GM21723 (cell line): Measurements from ENCODE around the gene ACTR8.
"Not testable (repeated sequence)": the region's sequence is repeated elsewhere in the genome, so short reads cannot be mapped to it uniquely, and the experiment has no call there.

Experiments used
- ATAC-seq: cut with Tn5 transposase; IDR thresholded peaks from one replicate; pipeline ENCODE4 v1.9.1; 2021; ENCODE audit warnings: mild to moderate bottlenecking, moderate library complexity; ENCODE audit not compliant: unreplicated experiment

The ACTR8 gene, protein sequence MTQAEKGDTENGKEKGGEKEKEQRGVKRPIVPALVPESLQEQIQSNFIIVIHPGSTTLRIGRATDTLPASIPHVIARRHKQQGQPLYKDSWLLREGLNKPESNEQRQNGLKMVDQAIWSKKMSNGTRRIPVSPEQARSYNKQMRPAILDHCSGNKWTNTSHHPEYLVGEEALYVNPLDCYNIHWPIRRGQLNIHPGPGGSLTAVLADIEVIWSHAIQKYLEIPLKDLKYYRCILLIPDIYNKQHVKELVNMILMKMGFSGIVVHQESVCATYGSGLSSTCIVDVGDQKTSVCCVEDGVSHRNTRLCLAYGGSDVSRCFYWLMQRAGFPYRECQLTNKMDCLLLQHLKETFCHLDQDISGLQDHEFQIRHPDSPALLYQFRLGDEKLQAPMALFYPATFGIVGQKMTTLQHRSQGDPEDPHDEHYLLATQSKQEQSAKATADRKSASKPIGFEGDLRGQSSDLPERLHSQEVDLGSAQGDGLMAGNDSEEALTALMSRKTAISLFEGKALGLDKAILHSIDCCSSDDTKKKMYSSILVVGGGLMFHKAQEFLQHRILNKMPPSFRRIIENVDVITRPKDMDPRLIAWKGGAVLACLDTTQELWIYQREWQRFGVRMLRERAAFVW

DNA sequence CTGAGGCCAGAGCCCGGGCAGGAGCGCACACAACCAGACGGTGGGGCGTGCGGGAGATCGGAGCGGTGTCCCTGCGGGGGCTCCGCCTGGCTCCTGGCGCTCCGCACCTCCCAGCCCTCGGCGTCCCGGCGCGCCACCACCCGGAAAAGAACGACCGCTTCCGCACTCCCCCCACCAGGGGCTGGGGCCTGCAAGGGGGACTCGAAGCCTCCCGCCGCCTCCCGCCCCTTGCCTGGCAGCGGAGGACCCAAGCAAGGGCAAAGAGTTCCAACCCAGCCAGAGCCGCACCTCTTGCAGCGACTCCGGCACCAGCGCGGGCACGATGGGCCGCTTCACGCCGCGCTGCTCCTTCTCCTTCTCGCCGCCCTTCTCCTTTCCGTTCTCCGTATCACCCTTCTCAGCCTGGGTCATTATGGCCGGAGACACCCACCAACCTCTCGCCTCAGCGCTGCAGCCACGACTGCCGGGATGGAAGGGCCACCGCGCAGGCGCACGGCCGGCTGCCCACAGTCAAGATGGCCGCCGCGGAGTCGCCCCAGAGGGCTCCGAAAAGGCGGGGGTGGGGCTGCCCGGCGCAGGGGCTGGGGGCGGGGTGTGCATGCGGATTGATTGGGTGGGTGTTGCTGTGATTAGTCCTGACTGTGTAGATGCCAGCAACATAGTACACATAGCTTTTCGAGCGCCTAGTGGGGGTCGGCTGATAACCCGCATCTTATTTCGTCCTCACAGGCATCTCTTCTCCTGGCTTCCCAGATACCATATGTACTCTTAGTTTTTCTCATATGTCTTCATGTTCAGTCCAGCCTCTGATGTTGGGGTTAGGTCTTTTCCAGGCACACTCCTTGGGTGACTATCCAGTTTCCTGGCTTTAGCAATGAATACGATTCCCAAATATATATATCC, at the start of gene ACTR8:
Gene ACTR8 (minus strand): TSS at position 462 of the 903 bp plus-strand sequence. CDS start 51 bp downstream, at position 411.
- ATAC-seq: peak; percentile 89

DNA sequence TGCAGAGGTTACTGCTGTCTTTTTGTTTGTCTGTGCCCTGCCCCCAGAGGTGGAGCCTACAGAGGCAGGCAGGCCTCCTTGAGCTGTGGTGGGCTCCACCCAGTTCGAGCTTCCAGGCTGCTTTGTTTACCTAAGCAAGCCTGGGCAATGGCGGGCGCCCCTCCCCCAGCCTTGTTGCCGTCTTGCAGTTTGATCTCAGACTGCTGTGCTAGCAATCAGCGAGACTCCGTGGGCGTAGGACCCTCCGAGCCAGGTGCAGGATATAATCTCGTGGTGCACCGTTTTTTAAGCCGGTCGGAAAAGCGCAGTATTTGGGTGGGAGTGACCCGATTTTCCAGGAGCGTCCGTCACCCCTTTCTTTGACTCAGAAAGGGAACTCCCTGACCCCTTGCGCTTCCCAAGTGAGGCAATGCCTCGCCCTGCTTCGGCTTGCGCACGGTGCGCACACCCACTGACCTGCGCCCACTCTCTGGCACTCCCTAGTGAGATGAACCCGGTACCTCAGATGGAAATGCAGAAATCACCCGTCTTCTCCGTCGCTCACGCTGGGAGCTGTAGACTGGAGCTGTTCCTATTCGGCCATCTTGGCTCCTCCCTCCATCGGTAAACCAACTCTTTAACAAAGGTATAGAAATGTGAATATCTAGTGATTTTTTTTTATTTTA, 45.4 kb upstream of the ACTR8 start:
- ATAC-seq: not testable (repeated sequence)

DNA sequence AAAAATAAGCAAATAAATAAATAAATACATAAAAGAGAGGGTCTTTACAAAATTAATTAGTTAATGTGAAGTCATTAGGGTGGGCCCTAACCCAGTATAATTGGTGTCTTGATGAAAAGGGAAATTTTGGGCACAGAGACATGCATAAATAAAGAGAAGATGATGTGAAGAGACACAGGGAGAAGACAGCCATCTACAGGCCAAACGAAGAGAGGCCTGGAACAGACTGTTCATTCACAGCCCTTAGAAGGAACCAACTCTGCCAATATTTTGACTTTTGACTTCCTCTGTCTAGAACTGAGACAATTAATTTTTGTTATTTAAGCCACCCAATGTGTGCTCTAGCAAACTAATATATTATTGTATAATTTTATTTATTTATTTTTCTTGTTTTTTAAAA, 39.3 kb upstream of the ACTR8 start:
- ATAC-seq: no peak

DNA sequence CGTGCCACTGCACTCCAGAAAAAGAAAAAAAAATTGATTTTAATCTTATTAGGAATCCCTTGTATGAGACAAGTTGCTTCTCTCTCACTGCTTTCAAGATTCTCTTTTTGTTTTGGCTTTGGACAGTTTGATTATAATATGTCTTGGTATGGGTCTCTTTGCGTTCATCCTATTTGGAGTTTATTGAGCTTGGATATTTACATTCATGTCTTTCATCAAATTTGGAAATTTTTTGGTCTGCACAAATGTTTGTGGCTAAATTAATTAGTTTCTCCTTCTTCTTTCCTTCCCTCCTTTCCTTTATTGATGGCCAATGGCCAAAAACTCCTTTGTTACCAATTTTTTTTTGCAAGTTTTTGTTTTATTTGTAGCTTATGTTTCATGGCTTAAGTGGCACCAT, 37.8 kb upstream of the ACTR8 start:
- no peak for ATAC-seq

DNA sequence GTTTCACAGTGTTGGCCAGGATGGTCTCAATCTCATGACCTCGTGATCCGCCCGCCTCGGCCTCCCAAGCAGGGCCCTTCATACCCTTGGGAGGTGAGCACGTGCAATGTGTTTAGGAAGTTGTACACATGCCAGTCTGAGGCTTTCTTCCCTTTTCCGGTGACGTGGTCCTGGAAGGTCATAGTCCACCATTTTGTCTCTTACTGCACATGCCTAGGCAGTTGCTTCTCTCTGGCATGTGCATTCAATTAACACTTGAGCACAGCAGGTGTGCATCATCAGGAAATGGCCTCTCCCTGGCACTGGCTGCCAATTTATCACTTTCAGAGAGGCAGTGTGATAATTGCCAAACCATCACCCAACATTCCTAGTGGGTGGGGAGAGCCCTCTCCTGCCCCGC, 31.4 kb upstream of the ACTR8 start:
- ATAC-seq: no peak

DNA sequence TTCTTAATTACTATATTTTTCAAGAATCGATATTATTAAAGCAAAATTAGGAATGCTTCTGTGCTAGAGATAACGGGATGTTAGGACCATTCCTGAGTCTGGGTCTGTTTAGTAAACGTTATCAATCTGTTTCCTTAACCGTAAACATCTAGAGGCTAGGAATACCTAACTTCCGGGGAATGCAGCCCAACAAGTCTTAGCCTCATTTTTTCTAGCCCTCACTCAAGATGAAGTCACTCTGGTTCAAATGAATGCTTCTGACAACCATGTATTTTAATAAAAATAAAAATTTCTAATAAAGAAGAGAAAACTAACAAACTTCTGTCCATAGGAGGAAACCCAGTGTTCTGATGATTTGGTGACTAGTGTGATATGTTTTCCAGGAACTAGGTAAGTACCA, 20.8 kb upstream of the ACTR8 start:
- no peak for ATAC-seq

DNA sequence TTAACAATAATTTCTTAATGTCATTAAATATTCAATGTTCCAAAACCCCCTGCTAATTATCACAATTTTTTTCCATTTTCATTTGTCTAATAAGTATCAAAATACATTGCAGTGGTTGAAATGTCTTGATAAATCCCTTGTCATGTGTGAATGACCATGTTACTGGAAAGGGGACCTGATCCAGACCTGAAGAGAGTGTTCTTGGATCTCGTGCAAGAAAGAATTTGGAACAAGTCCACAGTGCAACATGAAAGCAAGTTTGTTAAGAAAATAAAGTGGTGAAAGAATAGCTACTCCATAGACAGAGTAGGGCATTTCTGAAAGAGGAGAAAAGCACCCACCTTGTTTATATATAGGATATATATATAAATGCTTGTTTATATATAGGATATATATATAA, 20.1 kb upstream of the ACTR8 start:
- no peak for ATAC-seq

DNA sequence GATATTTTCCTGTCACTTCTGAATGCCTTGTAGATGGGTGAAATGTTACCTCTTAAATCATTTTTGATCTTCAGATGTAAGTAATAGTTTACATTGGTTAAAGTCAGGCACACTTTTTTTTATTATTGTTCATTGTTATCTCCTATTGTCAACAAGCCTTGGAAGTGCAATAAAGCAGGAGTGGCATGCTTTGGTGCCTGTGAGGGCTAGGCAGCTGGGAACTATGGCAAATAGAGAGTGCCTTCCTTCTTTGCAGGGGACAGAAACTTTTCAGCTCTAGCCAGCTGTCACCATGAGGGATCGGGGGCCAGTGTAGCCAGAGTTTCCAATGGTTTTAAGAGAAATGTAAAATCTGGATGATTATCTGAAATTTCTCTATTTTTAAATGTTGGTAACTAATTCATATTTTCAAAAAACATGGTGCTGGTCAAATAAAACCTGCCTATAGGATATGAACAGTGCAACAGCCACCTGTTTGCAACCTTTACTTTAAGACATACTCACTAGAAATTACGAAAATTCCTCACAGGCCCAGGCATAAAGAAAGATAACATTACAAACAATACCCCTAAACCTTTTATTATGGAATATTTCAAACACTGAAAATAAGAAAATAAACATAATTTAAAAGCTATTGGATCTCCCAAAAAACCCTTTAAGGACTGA, 18.8 kb upstream of the ACTR8 start:
- no peak for ATAC-seq

DNA sequence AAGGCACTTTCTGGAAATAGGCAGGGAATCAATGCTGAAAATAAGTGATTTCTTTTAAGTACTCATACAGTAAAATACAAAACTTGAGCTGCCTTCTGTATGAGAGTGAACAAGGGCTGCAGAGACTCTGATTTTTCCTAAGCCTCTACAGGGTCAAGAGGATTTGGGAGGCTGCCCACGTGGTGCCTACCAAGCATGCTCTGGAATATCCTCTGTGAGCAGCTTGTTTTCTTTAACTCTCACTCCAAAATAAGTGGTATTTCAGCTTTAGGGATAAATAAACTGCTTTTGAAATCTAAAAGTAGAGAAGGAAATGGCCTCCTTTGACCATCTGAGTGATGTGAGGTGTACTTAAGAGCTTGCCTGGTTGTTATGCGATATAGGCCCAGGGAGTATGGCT, 17.8 kb upstream of the ACTR8 start:
- no peak for ATAC-seq

DNA sequence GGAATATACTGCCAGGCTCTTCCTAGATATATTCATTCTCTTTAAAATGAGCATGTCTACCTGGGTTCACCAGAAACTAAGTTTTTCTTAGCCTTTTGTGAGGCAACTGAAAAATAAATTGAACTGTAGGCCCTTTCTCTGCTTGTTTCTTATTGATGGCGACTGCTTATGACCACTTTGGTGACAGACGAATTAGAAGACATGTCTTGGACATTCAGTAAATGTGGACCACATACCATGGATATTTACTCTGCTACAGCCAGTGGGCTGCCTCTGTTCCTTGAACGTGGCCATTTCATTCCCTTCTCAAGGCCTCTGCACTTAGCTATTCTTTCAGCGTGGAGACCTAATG, 10.3 kb upstream of the ACTR8 start:
- no peak for ATAC-seq

DNA sequence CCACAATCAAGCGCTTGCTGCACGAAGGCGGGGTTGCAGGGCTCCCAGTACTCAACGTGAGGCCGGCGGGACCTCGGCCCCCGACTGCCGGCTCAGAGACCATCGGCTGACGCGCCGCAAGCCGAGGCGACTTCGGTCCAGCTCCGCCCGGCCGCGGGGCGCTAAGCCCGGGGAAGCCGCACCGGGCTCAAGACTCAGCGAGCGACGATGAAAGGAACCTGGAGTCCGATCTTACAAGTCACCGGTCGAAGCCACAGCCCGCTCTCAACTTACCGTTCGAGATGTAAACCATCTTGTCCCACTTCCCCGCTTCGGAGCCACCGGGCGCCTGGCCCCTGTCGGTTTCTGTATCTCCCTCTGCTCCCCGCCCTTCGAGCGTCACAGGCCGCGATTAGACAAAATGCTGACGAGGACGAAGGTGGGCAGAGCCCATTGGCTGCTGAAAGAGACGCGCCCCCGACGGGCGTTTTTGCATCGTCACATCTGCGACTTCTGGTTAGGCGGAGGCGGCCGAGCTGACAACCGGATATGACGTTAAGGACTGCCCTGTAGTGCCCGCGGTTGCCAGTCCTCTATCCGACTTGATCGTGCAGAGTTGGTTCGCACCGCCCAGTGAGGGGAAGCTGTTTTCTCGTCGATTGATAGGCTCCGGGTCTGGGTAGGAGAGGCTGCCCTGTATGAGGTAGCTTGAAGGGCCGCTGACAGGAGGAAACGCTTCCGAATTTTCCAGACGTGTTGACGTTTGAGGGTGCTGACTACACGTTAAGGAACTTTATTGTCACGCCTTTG, 9.7 kb upstream of the ACTR8 start, which contains the start of gene SELENOK:
Gene SELENOK (minus strand): TSS at position 363 of the 789 bp plus-strand sequence.
- ATAC-seq: peak; percentile 95

DNA sequence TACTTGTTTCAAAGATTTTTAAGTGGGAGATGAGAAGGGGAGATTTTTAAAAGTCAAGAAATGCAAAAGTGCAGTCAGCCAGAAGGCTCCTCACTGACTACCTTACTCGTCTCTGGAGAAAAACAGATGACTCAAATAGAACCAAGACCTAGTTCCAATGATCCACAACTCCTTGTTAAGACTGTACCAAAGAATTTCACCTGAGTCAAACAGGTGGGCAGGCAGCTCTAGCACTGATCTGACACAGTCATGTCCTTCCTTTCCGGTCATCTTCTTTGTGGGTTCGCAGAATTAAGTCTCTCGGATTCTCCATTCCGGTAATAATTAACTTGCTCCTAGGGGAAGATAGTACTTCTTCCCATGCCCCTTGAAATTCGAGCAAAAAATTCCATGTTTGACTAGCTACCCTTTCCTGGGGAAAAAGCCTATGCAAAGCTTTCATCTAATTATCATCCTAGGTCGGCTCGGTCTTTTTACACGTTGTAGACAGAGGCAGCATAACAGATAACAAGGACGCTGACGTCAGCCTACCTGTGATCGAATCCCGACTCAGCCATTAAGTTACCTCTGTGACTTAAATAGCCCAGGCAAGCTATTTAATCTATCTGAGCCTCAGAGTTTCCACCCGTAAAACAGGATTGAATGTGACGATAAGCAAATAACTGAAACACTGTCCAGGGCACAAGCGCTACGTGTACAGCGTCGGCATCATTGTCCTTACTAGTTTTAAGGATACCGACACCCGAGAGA, 8.9 kb upstream of the ACTR8 start:
- no peak for ATAC-seq

DNA sequence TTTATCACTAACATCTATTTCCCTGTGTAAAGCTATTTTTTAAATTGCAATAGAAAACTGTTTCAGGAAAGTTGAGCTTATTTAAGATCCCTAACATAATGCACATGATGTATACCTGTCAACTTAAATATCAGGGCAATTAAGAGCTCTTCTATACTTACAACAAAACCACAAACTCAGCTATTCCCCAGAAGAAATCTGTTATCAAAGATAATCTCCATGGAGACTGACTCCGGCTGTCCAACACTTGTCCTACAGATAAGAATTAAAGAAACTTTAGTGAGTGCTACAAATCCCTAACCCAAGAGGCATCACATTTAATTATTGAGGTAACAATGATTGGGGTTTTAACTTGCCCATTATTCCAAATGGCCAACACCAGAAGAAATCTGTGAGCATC, 6.3 kb upstream of the ACTR8 start:
- no peak for ATAC-seq

DNA sequence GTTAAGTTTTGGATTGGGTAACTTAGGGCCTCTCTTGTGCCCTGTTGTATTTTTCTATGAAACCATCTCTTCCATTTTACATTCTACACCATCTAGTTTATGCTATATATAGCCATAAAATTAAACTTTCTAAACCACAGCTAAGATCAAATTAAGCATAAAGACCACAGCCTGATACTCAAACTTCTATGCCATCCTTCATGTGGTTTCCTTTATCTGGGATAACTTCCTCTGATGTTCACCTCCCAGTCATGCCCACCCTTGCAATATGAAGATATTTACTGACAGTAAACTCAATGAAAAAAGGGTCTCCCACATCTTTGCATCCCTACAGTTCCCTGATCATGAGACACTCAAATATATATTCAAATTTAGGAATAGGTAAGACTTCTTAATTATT, 5.5 kb upstream of the ACTR8 start:
- no peak for ATAC-seq

DNA sequence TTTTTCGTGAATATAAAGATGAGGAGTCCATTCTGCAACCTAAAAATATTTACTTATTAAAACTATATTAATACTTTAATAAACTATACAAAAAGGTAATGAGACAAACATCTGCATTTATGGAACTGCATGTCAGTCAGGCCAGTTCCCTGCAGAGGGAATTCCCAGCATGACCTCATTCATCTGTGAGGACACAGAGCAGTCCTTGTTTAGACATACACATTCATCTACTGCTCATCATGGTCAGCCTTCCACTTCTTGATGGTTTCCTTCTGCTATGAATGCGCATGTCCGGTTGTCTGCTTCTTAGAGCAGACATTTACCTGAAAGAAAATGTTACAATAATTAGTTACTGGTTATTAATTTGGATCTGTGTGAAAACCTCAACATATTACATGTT, 3.3 kb upstream of the ACTR8 start:
- ATAC-seq: no peak

DNA sequence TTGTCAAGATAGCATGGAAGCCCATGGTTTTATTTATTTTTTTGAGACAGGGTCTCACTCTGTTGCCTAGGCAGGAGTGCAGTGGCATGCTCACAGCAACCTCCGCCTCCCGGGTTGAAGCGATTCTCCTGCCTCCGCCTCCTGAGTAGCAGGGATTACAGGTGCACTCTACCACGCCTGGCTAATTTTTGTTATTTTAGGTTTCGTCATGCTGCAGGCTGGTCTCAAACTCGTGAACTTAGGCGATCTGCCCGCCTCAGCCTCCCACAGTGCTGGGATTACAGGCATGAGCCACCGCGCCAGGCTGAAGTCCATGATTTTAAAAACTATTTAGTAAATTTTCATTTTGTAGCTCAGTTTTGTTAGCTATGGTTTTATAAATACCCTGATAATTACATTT, 2.7 kb upstream of the ACTR8 start:
- ATAC-seq: no peak

DNA sequence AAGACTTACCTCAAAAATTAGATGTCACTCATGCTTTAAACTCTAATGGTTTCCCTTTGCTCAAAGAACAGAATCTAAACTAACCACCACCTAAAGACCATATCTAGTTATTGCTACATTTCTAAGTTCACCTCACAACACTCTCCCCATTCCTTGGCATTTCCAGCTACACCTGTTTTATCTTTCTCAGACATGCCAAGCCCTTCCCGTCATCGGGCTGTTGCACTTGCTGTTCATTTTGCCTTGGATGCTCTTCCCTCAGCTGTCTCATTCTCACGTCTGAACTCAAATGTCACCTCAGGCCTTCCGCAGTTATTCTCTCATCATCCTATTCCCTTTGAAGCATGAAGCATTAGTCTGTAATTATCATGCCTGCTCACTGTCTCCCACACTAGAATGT, 1.1 kb upstream of the ACTR8 start:
- no peak for ATAC-seq

DNA sequence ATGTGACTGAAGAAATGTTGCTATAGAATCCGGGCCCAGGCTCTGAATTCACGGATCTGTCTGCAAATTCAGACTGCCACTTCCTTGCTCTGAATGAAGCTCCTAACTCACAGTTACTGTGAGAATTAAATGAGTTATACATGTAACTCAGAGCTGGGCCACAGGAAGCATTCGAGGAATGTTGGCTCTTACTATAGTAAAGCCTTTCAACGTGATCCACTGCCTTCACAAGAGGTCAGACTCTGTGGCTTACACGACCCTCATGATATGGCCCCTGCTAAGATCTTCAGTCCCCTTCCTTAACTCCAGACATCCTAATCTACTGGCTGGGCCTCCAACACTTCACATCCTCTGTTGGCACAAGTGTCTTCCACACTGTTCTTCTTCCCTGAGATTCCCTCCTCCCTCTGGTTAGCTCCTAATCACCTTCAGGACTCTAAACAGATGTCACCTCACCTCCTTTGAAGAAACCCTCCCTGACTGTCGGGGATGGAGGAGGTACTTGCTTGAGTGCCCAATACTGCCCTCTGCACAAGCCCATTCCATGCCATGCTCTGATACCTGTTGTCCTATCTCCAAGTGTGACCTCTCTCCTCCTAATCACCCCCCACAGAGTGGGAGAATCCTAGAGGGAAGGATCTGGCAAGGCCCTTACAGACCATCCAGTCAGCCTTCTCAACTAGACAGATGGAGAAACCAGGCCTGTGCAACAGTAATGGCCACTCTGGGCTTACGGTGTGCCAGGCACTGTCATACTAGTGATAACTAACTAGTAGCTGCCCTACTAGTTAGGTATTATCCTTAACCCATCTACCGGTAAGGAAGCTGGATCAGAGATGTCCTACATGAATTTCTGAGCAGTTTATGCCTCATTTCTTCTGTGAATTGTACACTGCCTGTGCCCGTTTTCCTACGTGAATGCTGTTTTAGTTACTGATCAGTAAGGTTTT, 1.3 kb downstream of the ACTR8 start:
- ATAC-seq: no peak
